SK-N-SH treated with all-trans-retinoic acid at 6 μM for 48 hours (cell line): ENCODE data around the gene SYT12.

Source experiments
- ARNTL ChIP-seq: fragments of 450-650 bp; formaldehyde crosslinking; IDR thresholded peaks from 2 replicates; pipeline ENCODE4 v1.5.0; 2020; ENCODE audit warnings: low read depth, mild to moderate bottlenecking, moderate library complexity, borderline replicate concordance
- CREB5 ChIP-seq: fragments of 250-450 bp; sonication (Bioruptor Pico); IDR thresholded peaks from 2 replicates; pipeline ENCODE4 v1.5.1; 2020; ENCODE audit warnings: low read depth, mild to moderate bottlenecking, moderate library complexity
- OSR1 ChIP-seq: fragments of 250-450 bp; sonication (Bioruptor Pico); IDR thresholded peaks from 2 replicates; pipeline ENCODE4 v1.8.0; 2022; ENCODE audit warnings: moderate library complexity, mild to moderate bottlenecking, inconsistent platforms
- PATZ1 ChIP-seq: fragments of 250-450 bp; sonication (Bioruptor Pico); IDR thresholded peaks from 2 replicates; pipeline ENCODE4 v1.8.0; 2020; ENCODE audit warnings: mild to moderate bottlenecking, moderate library complexity, borderline replicate concordance
- RARB ChIP-seq: fragments of 250-450 bp; sonication (Bioruptor Pico); IDR thresholded peaks from 2 replicates; pipeline ENCODE4 v1.8.0; 2021; ENCODE audit warnings: mild to moderate bottlenecking, moderate library complexity
- TCF4 ChIP-seq: fragments of 250-450 bp; sonication (Bioruptor Pico); IDR thresholded peaks from 2 replicates; pipeline ENCODE4 v1.8.0; 2021; ENCODE audit warnings: mild to moderate bottlenecking, moderate library complexity, borderline replicate concordance
- TOX ChIP-seq: fragments of 250-450 bp; sonication (Bioruptor Pico); IDR thresholded peaks from 2 replicates; pipeline ENCODE4 v1.8.0; 2021; ENCODE audit warnings: mild to moderate bottlenecking, moderate library complexity, borderline replicate concordance
- ZFP30 ChIP-seq: fragments of 450-650 bp; formaldehyde crosslinking; IDR thresholded peaks from 2 replicates; pipeline ENCODE4 v1.5.0; 2022; ENCODE audit warnings: mild to moderate bottlenecking, moderate library complexity
- ZNF8 ChIP-seq: fragments of 450-650 bp; formaldehyde crosslinking; IDR thresholded peaks from 2 replicates; pipeline ENCODE4 v1.5.0; 2020; ENCODE audit warnings: mild to moderate bottlenecking, moderate library complexity

GRCh38 chr11:67014343-67014742 is 8.6 kb upstream of the SYT12 start:
- TF ChIP-seq CREB5 (CRISPR knock-in tag) (no peak), OSR1 (CRISPR knock-in tag) (no peak), PATZ1 (CRISPR knock-in tag) (no peak), TOX (CRISPR knock-in tag) (no peak), ZNF8 (CRISPR knock-in tag) (no peak), ZFP30 (CRISPR knock-in tag) (no peak), ARNTL (CRISPR knock-in tag) (no peak), RARB (no peak), TCF4 (CRISPR knock-in tag) (no peak)
